H9 (cell line): ENCODE results near the gene IL16. TPM values are rescaled to one million over a fixed set of nuclear protein-coding genes. Genes with fewer than 3 reads are reported as not detected.

ENCODE experiments used
- DNase-seq: peaks from one replicate; pipeline ENCODE4 v3.0.0-alpha.2; 2017
- H2AFZ ChIP-seq: one replicate; pipeline ENCODE4 v1.6.1; 2013; ENCODE audit warnings: mild to moderate bottlenecking, low read length, control low read depth, moderate library complexity
- H2AK5ac ChIP-seq: 2 replicates; pipeline ENCODE4 v1.6.1; 2013; ENCODE audit warnings: low read length, control low read depth, mixed read lengths; ENCODE audit not compliant: insufficient read length
- H2BK120ac ChIP-seq: one replicate; pipeline ENCODE4 v1.6.1; 2013; ENCODE audit warnings: low read depth, mild to moderate bottlenecking, low read length, control low read depth, inconsistent platforms; ENCODE audit not compliant: poor library complexity, severe bottlenecking
- H2BK12ac ChIP-seq: 2 replicates; pipeline ENCODE4 v1.6.1; 2013; ENCODE audit warnings: low read length, control low read depth, mixed read lengths, low read depth; ENCODE audit not compliant: insufficient read length
- H2BK15ac ChIP-seq: 2 replicates; pipeline ENCODE4 v1.6.1; 2013; ENCODE audit warnings: low read depth, low read length, control low read depth
- H2BK20ac ChIP-seq: one replicate; pipeline ENCODE4 v1.6.1; 2013; ENCODE audit warnings: low read depth, mild to moderate bottlenecking, low read length, control low read depth, inconsistent platforms; ENCODE audit not compliant: poor library complexity, severe bottlenecking
- H2BK5ac ChIP-seq: 2 replicates; pipeline ENCODE4 v1.6.1; 2013; ENCODE audit warnings: low read length, control low read depth, mixed read lengths; ENCODE audit not compliant: insufficient read length
- H3K14ac ChIP-seq: 2 replicates; pipeline ENCODE4 v1.6.1; 2013; ENCODE audit warnings: low read length, control low read depth; ENCODE audit not compliant: insufficient read depth
- H3K18ac ChIP-seq: 2 replicates; pipeline ENCODE4 v1.6.1; 2013; ENCODE audit warnings: low read depth, mild to moderate bottlenecking, mixed read lengths, low read length, control low read depth; ENCODE audit not compliant: insufficient read length
- H3K23ac ChIP-seq: 2 replicates; pipeline ENCODE4 v1.6.1; 2013; ENCODE audit warnings: low read length, control low read depth, mixed read lengths, low read depth; ENCODE audit not compliant: insufficient read length
- H3K23me2 ChIP-seq: 2 replicates; pipeline ENCODE4 v1.6.1; 2013; ENCODE audit warnings: low read depth, mild to moderate bottlenecking, mixed read lengths, low read length, control low read depth; ENCODE audit not compliant: insufficient read length, poor library complexity, severe bottlenecking
- H3K27ac ChIP-seq: 2 replicates; pipeline ENCODE4 v1.5.1; 2013; ENCODE audit warnings: low read length, control low read depth, mixed read lengths, low read depth; ENCODE audit not compliant: insufficient read length
- H3K27me3 ChIP-seq: 2 replicates; pipeline ENCODE4 v1.6.1; 2013; ENCODE audit warnings: low read length, control low read depth, inconsistent platforms; ENCODE audit not compliant: insufficient read depth
- H3K4ac ChIP-seq: 2 replicates; pipeline ENCODE4 v1.6.1; 2013; ENCODE audit warnings: low read depth, mild to moderate bottlenecking, control low read depth, inconsistent platforms, low read length, moderate library complexity
- H3K4me1 ChIP-seq: 2 replicates; pipeline ENCODE4 v1.6.1; 2013; ENCODE audit warnings: low read length, control low read depth, inconsistent platforms; ENCODE audit not compliant: insufficient read depth
- H3K4me2 ChIP-seq: 2 replicates; pipeline ENCODE4 v1.6.1; 2013; ENCODE audit warnings: low read length, control low read depth, mixed read lengths; ENCODE audit not compliant: insufficient read length, insufficient read depth
- H3K56ac ChIP-seq: 2 replicates; pipeline ENCODE4 v1.6.1; 2013; ENCODE audit warnings: low read depth, mild to moderate bottlenecking, mixed read lengths, low read length, control low read depth; ENCODE audit not compliant: insufficient read length
- H3K79me1 ChIP-seq: 2 replicates; pipeline ENCODE4 v1.6.1; 2013; ENCODE audit warnings: low read depth, mild to moderate bottlenecking, moderate library complexity, low read length, control low read depth, inconsistent platforms; ENCODE audit not compliant: insufficient read depth, poor library complexity, severe bottlenecking
- H3K79me2 ChIP-seq: 2 replicates; pipeline ENCODE4 v1.6.1; 2013; ENCODE audit warnings: low read length, control low read depth, inconsistent platforms; ENCODE audit not compliant: insufficient read depth
- H3K9ac ChIP-seq: 2 replicates; pipeline ENCODE4 v1.6.1; 2013; ENCODE audit warnings: low read length, control low read depth, mixed read lengths; ENCODE audit not compliant: insufficient read length; ENCODE audit errors: extremely low read depth
- H3K9me3 ChIP-seq: one replicate; pipeline ENCODE4 v1.6.1; 2013; ENCODE audit warnings: low read depth, low read length, inconsistent platforms; ENCODE audit not compliant: control insufficient read depth
- H3T11ph ChIP-seq: one replicate; pipeline ENCODE4 v1.6.1; 2013; ENCODE audit warnings: mild to moderate bottlenecking, low read length, control low read depth, inconsistent platforms
- H4K20me1 ChIP-seq: one replicate; pipeline ENCODE4 v1.6.1; 2013; ENCODE audit not compliant: control insufficient read depth, insufficient read length, insufficient read depth
- H4K5ac ChIP-seq: 2 replicates; pipeline ENCODE4 v1.6.1; 2013; ENCODE audit warnings: low read depth, mild to moderate bottlenecking, mixed read lengths, low read length, control low read depth; ENCODE audit not compliant: insufficient read length
- H4K8ac ChIP-seq: replicated peaks from 2 replicates; pipeline ENCODE4 v1.6.1; 2013; ENCODE audit warnings: low read length, control low read depth, mixed read lengths, low read depth; ENCODE audit not compliant: insufficient read length
- H4K91ac ChIP-seq: 2 replicates; pipeline ENCODE4 v1.6.1; 2013; ENCODE audit warnings: low read depth, mild to moderate bottlenecking, moderate library complexity, mixed read lengths, low read length, control low read depth; ENCODE audit not compliant: insufficient read length
- H3K27ac Mint-ChIP-seq, 3 experiments: 2 replicates in 2 of 3; 3 replicates in 1 of 3; pipeline ENCODE4 v1.8.0; 2020 to 2021; ENCODE audit warnings: mixed read lengths in 3 of 3, mild to moderate bottlenecking in 1 of 3, moderate library complexity in 1 of 3
- H3K27me3 Mint-ChIP-seq: 2 replicates; pipeline ENCODE4 v1.8.0; 2021; ENCODE audit warnings: low read depth, mild to moderate bottlenecking, moderate library complexity, mixed read lengths
- H3K36me3 Mint-ChIP-seq, 3 experiments: 2 replicates in 2 of 3; 3 replicates in 1 of 3; pipeline ENCODE4 v1.8.0; 2020 to 2021; ENCODE audit warnings: low read depth in 3 of 3, mixed read lengths in 3 of 3; ENCODE audit not compliant: insufficient read depth in 1 of 3
- H3K4me1 Mint-ChIP-seq, 2 experiments: 2 replicates each; pipeline ENCODE4 v1.8.0; 2020; ENCODE audit warnings: mixed read lengths in 2 of 2
- H3K4me3 Mint-ChIP-seq, 2 experiments: 2 replicates in 1 of 2; 3 replicates in 1 of 2; pipeline ENCODE4 v1.8.0; 2020 to 2021; ENCODE audit warnings: mild to moderate bottlenecking in 2 of 2, mixed read lengths in 2 of 2, moderate library complexity in 1 of 2
- H3K9me3 Mint-ChIP-seq, 2 experiments: 2 replicates in 1 of 2; 3 replicates in 1 of 2; pipeline ENCODE4 v1.8.0; 2020; ENCODE audit warnings: mild to moderate bottlenecking in 2 of 2, mixed read lengths in 2 of 2, moderate library complexity in 1 of 2
- CTCF ChIP-seq: fragments of 200-600 bp; sonication (generic); conservative IDR thresholded peaks from 3 replicates; pipeline ENCODE4 v1.8.0; 2021; ENCODE audit warnings: antibody characterized with exemption, mild to moderate bottlenecking
- WGBS: extraction: QIAGEN DNeasy Blood & Tissue Kit; methylation state at CpG from one replicate; pipeline ENCODE4 v1.1.7; 2013; ENCODE audit warnings: missing lambda C conversion rate, low lambda C conversion rate, mixed read lengths; ENCODE audit not compliant: insufficient read length; ENCODE audit errors: extremely low coverage; 5-methylcytosine and 5-hydroxymethylcytosine counted together
- total RNA-seq: library from RNA; stranded (reverse); gene quantifications from 2 replicates; pipeline ENCODE4 v1.2.1, GENCODE V29; 2021

Gene IL16
- total RNA-seq, 1 experiment from 2014 or later: 0.28 TPM

- H3K27me3 ChIP-seq: no peaks in the 10 kb centered on the region
- no peaks in the 10 kb centered on the region for H3K79me1 ChIP-seq
- no peak overlapping the region for H3K56ac ChIP-seq
- H4K5ac ChIP-seq: no peak overlapping the region
- H2BK15ac ChIP-seq: no peak overlapping the region
- no peaks in the 10 kb centered on the region for H4K20me1 ChIP-seq
- H3K9ac ChIP-seq: no peak overlapping the region
- H3K14ac ChIP-seq: no peak overlapping the region
- Mint-ChIP-seq H3K36me3 (no peaks in the 10 kb centered on the region), H3K4me1 (peaks cover 8 to 9% of the 10 kb centered on the region in 2 experiments), H3K27me3 (no peaks in the 10 kb centered on the region; the same call in 1 of the 2 replicates), H3K4me3 (no peak overlapping the region), H3K27ac (no peak overlapping the region), H3K9me3 (peaks cover 0 to 4% of the 10 kb centered on the region in 2 experiments; a peak in 1 of 5 replicates)
- H3K23ac ChIP-seq: no peak overlapping the region
- no peaks in the 10 kb centered on the region for H3K9me3 ChIP-seq
- no peak overlapping the region for H3K18ac ChIP-seq
- no peaks in the 10 kb centered on the region for H3K23me2 ChIP-seq
- no peak overlapping the region for H2BK12ac ChIP-seq
- no peaks in the 10 kb centered on the region for H3K4me1 ChIP-seq
- H2AK5ac ChIP-seq: no peak overlapping the region
- H3T11ph ChIP-seq: no peak overlapping the region
- H2BK5ac ChIP-seq: no peak overlapping the region
- H3K27ac ChIP-seq: no peak overlapping the region
- H4K91ac ChIP-seq: no peak overlapping the region
- H2BK120ac ChIP-seq: no peak overlapping the region
- H2BK20ac ChIP-seq: no peak overlapping the region
- no peak for TF ChIP-seq CTCF
- no peak for DNase-seq
- no peak overlapping the region for H4K8ac ChIP-seq
- WGBS: no CpG with 5 or more reads among the region's 2 CpGs
- no peak overlapping the region for H2AFZ ChIP-seq
- no peak overlapping the region for H3K4ac ChIP-seq
- no peak overlapping the region for H3K4me2 ChIP-seq
- no peaks in the 10 kb centered on the region for H3K79me2 ChIP-seq
Measured at GRCh38 chr15:81346611-81347010, 149.9 kb downstream of the IL16 start.
